Islet precursor cell (in vitro differentiated cells): ENCODE results near the gene GALM.
"Not testable (repeated sequence)": the region's sequence is repeated elsewhere in the genome, so short reads cannot be mapped to it uniquely, and the experiment has no call there.

Experiments
- DNase-seq: peaks from one replicate; pipeline ENCODE4 v3.0.0-alpha.2; 2018

Gene GALM

GRCh38 chr2:38682620-38683019 lies 16.7 kb downstream of the GALM start:
- DNase-seq: not testable (repeated sequence)

- DNase-seq: no peak
These were observed 17.9 kb downstream of the GALM start for GRCh38 chr2:38683766-38684165.

- no peak for DNase-seq
These were observed 19.3 kb downstream of the GALM start for GRCh38 chr2:38685116-38685735.

GRCh38 chr2:38690499-38691420 lies 24.8 kb downstream of the GALM start:
- DNase-seq: peak; percentile 75

- DNase-seq: no peak
These were observed 26.1 kb downstream of the GALM start for GRCh38 chr2:38691994-38692393.

- DNase-seq: peak; percentile 87
These were observed 26.9 kb downstream of the GALM start for GRCh38 chr2:38692636-38693318.

- DNase-seq: no peak
These were observed 31.4 kb downstream of the GALM start for GRCh38 chr2:38697116-38697840.

GRCh38 chr2:38698467-38699003 lies 32.6 kb downstream of the GALM start:
- no peak for DNase-seq

GRCh38 chr2:38700113-38700785 lies 34.3 kb downstream of the GALM start:
- no peak for DNase-seq

- no peak for DNase-seq
These were observed 35.1 kb downstream of the GALM start for GRCh38 chr2:38700881-38701458.

GRCh38 chr2:38701542-38701941 lies 35.6 kb downstream of the GALM start:
- DNase-seq: no peak

GRCh38 chr2:38702413-38702812 lies 36.5 kb downstream of the GALM start:
- no peak for DNase-seq

GRCh38 chr2:38703336-38703735 lies 37.4 kb downstream of the GALM start:
- not testable (repeated sequence) for DNase-seq

- DNase-seq: no peak
These were observed 38.8 kb downstream of the GALM start for GRCh38 chr2:38704664-38705063.

GRCh38 chr2:38706846-38707345 lies 41.0 kb downstream of the GALM start:
- no peak for DNase-seq

GRCh38 chr2:38708491-38708890 lies 42.6 kb downstream of the GALM start:
- not testable (repeated sequence) for DNase-seq

GRCh38 chr2:38708900-38709566 lies 43.1 kb downstream of the GALM start:
- no peak for DNase-seq

- DNase-seq: no peak
These were observed 43.8 kb downstream of the GALM start for GRCh38 chr2:38709567-38710194.

GRCh38 chr2:38711558-38711957 lies 45.6 kb downstream of the GALM start:
- no peak for DNase-seq

- DNase-seq: no peak
These were observed 46.5 kb downstream of the GALM start for GRCh38 chr2:38712413-38712812.
